Osteoblast (primary cell): Measurements from ENCODE around the gene FTO. TPM values are rescaled to one million over a fixed set of nuclear protein-coding genes. Genes with fewer than 3 reads are reported as not detected.

ENCODE experiments used
- DNase-seq: peaks from one replicate; pipeline ENCODE4 v3.0.0; 2011; ENCODE audit warnings: low spot score, mixed read lengths; ENCODE audit not compliant: insufficient read length; ENCODE audit errors: missing footprints
- H2AFZ ChIP-seq: 2 replicates; pipeline ENCODE4 v1.6.0; 2011; ENCODE audit warnings: mild to moderate bottlenecking, low read length
- H3K27ac ChIP-seq: 2 replicates; pipeline ENCODE4 v1.5.1; 2011; ENCODE audit warnings: mild to moderate bottlenecking, low read depth, low read length, moderate library complexity
- H3K27me3 ChIP-seq: 2 replicates; pipeline ENCODE4 v1.6.0; 2012; ENCODE audit warnings: mild to moderate bottlenecking, control low read depth, inconsistent platforms, low read length, moderate library complexity; ENCODE audit not compliant: insufficient read depth
- H3K36me3 ChIP-seq: 2 replicates; pipeline ENCODE4 v1.5.1; 2011; ENCODE audit warnings: mild to moderate bottlenecking, low read length, control low read depth, moderate library complexity; ENCODE audit not compliant: insufficient read depth
- H3K4me1 ChIP-seq: 2 replicates; pipeline ENCODE4 v1.5.1; 2011; ENCODE audit warnings: mild to moderate bottlenecking, low read length, control low read depth, moderate library complexity; ENCODE audit not compliant: insufficient read depth
- H3K4me2 ChIP-seq: 2 replicates; pipeline ENCODE4 v1.6.0; 2011; ENCODE audit warnings: mild to moderate bottlenecking, low read length; ENCODE audit not compliant: insufficient read depth
- H3K4me3 ChIP-seq: fragments of 200-600 bp; sonication (generic); 3 replicates; pipeline ENCODE4 v1.5.1; 2012; ENCODE audit warnings: mild to moderate bottlenecking, low read length, inconsistent platforms; ENCODE audit not compliant: insufficient read depth
- H3K79me2 ChIP-seq: 2 replicates; pipeline ENCODE4 v1.6.0; 2012; ENCODE audit warnings: mild to moderate bottlenecking, low read length, control low read depth, inconsistent platforms; ENCODE audit not compliant: insufficient read depth
- H3K9me3 ChIP-seq: 2 replicates; pipeline ENCODE4 v1.5.1; 2011; ENCODE audit warnings: low read depth, low read length, control low read depth
- H4K20me1 ChIP-seq: 2 replicates; pipeline ENCODE4 v1.6.0; 2012; ENCODE audit warnings: mild to moderate bottlenecking, low read length, control low read depth; ENCODE audit not compliant: insufficient read depth
- CTCF ChIP-seq: IDR thresholded peaks from 2 replicates; pipeline ENCODE4 v1.5.1; 2011; ENCODE audit warnings: mild to moderate bottlenecking, low read depth, low read length, moderate library complexity; ENCODE audit errors: extremely low read depth
- total RNA-seq: library from RNA; depleted of rRNA; stranded (reverse); fragments of >200 nt; gene quantifications from 2 replicates; pipeline ENCODE4 v1.2.3, GENCODE V29; 2012

FTO gene
- total RNA-seq, 1 donor, result 152 TPM

DNA sequence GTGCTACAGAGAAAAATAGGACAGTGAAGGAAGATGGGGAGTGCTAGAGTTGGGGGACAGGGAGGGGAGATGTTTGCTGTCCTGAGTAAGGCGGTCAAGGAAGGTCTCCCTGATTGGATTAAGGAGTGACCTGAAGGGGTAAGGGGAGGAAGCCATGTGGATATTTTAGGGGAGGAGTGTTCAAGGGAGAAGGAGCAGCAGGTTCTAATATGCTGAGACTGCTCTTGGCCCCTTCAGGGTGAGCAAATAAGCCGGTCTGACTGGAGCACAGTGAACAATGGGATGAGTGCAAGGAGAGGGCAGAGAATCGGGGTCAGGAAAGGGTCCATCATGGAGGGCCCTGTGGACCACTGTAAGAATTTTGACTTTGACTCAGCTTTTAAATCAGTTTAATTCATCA is 393.8 kb downstream of the FTO start:
- Histone ChIP-seq H3K36me3 (no peaks in the 10 kb centered on the region), H3K79me2 (no peaks in the 10 kb centered on the region), H3K4me2 (no peak overlapping the region), H4K20me1 (no peaks in the 10 kb centered on the region), H3K27ac (no peak overlapping the region), H3K27me3 (no peaks in the 10 kb centered on the region), H2AFZ (no peak overlapping the region), H3K9me3 (no peaks in the 10 kb centered on the region), H3K4me3 (no peak overlapping the region), H3K4me1 (no peaks in the 10 kb centered on the region)
- DNase-seq, result no peak
- TF ChIP-seq CTCF, result no peak

- Histone ChIP-seq H3K79me2 (no peaks in the 10 kb centered on the region), H3K9me3 (no peaks in the 10 kb centered on the region), H3K27me3 (no peaks in the 10 kb centered on the region), H3K36me3 (no peaks in the 10 kb centered on the region), H2AFZ (no peak overlapping the region), H3K4me1 (no peaks in the 10 kb centered on the region), H3K4me2 (no peak overlapping the region), H3K27ac (no peak overlapping the region), H3K4me3 (no peak overlapping the region), H4K20me1 (peaks cover 4% of the 10 kb centered on the region)
- no peak for DNase-seq
- TF ChIP-seq CTCF, result no peak
Measured at GRCh38 chr16:54098247-54098646, 394.3 kb downstream of the FTO start.

- no peak overlapping the region for H3K4me2 ChIP-seq
- H3K9me3 ChIP-seq, result no peaks in the 10 kb centered on the region
- no peak for DNase-seq
- no peaks in the 10 kb centered on the region for H3K4me1 ChIP-seq
- H3K79me2 ChIP-seq, result no peaks in the 10 kb centered on the region
- TF ChIP-seq CTCF, result no peak
- H3K36me3 ChIP-seq, result no peaks in the 10 kb centered on the region
- H3K27me3 ChIP-seq, result no peaks in the 10 kb centered on the region
- H3K27ac ChIP-seq, result no peak overlapping the region
- H2AFZ ChIP-seq, result no peak overlapping the region
- H3K4me3 ChIP-seq, result no peak overlapping the region
- H4K20me1 ChIP-seq, result peaks cover 4% of the 10 kb centered on the region
Measured at GRCh38 chr16:54099627-54100026, 395.7 kb downstream of the FTO start.

- no peaks in the 10 kb centered on the region for H3K4me1 ChIP-seq
- no peaks in the 10 kb centered on the region for H3K79me2 ChIP-seq
- H4K20me1 ChIP-seq, result peaks cover 4% of the 10 kb centered on the region
- no peak overlapping the region for H3K4me3 ChIP-seq
- no peaks in the 10 kb centered on the region for H3K36me3 ChIP-seq
- H3K27me3 ChIP-seq, result no peaks in the 10 kb centered on the region
- DNase-seq, result no peak
- no peak overlapping the region for H2AFZ ChIP-seq
- H3K4me2 ChIP-seq, result no peak overlapping the region
- no peaks in the 10 kb centered on the region for H3K9me3 ChIP-seq
- no peak overlapping the region for H3K27ac ChIP-seq
- no peak for TF ChIP-seq CTCF
Measured at GRCh38 chr16:54102888-54103866, 399.2 kb downstream of the FTO start.
